ENCODE results near the gene CBFA2T2. TPM values are rescaled to one million over a fixed set of nuclear protein-coding genes. Genes with fewer than 3 reads are reported as not detected.

CBFA2T2 gene
- total and polyA plus RNA-seq, 2 of the 4 experiments (the other 2 are of a cell fraction) = 3.8 to 6.2 TPM

DNA sequence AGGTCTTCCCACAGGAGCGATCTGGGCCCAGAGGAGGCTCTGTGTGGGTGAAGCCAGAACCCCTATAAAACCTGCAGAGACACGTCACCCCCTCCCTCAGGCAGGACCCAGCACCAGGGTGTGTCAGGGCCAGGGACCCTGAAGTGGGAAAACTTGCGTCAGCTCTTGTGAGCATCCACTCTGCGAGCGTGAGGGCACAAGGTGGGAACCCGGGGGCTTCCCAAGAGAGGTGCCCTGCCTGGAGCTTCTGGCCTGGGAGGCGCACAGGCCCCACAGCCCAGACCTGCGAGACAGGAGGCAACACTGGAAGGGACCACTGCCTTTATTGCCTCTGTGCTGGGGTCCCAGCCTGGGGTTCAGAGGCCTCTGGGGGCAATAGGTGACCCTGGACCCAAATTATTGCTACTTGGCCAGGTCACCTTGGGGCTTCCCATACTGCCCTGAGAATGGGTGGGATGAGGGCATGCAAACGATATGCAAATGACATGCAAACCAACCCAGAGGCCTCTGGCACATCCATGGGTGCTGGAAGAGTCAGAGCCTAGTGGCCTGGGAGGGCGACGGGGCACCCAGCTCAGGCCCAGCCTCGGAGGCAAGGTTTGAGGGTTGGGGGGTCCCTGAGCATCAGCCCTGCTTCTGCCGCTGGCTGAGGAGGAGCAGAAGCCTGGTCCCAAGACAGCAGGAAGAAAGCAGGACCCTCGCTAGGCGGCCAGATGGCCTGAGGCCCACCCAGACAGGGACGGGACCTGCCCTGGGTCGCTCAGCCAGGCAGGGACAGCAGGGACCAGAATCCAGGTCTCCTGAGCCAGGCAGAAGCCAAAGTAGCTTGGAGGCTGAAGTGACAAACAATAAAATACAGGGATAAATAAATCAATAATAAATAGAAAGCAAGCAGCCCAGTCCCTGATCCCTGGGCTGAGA, 167.1 kb downstream of the CBFA2T2 start:
- dilution Hi-C loops (cut with HindIII; ENCODE audit: low sequenced_read_pairs, unreplicated experiment) (no loop called here), in situ Hi-C loops (cut with MboI; ENCODE audit: low sequenced_read_pairs) (no loop called here), intact Hi-C loops (cut with micrococcal nuclease) (no loop called here)
- H3K27ac ChIP-seq (ENCODE audit: insufficient read depth, low read length) = no peak overlapping the region
- no peak overlapping the region for H3K4me2 ChIP-seq (ENCODE audit: low read depth, low read length)
- no peak overlapping the region for H3K4me3 ChIP-seq (ENCODE audit: insufficient read depth, low read depth, low read length)
- H2BK15ac ChIP-seq (ENCODE audit: low read depth, low read length) = no peak overlapping the region
- no peak overlapping the region for H3K23ac ChIP-seq (ENCODE audit: low read depth, low read length)
- no peak overlapping the region for H3K18ac ChIP-seq (ENCODE audit: low read depth, low read length)
- H3K36me3 ChIP-seq (ENCODE audit: control insufficient read depth, insufficient read depth, low read length) = peaks cover 19% of the 10 kb centered on the region; the same call in 1 of the 2 replicates
- WGBS, 2 experiments (ENCODE audit: extremely low coverage in 2 of 2, insufficient read length in 1 of 2) = 91% methylated on average over 13 of the region's 17 CpGs; no CpG with 5 or more reads in 1 of the 2 experiments
- no peak overlapping the region for H2AK9ac ChIP-seq (replicated peaks; ENCODE audit: low read depth, low read length, poor library complexity)
- no peak overlapping the region for H4K91ac ChIP-seq (ENCODE audit: insufficient read depth, low read depth, low read length)
- H3K4ac ChIP-seq (ENCODE audit: low read depth, low read length) = no peak overlapping the region
- H3K9me1 ChIP-seq (ENCODE audit: insufficient read depth, low read length) = peaks cover 2% of the 10 kb centered on the region; the same call in 1 of the 2 replicates
- ChIA-PET POLR2A (ENCODE audit: unreplicated experiment) (no interaction called here), CTCF (no interaction called here)
- no peak for ATAC-seq (ENCODE audit: low read depth)
- no peak for DNase-seq
- H3K56ac ChIP-seq (ENCODE audit: extremely low read depth, insufficient read depth, low read length) = no peak overlapping the region
- H3K14ac ChIP-seq (replicated peaks; ENCODE audit: low read depth, low read length) = no peak overlapping the region
- no peak overlapping the region for H4K8ac ChIP-seq (ENCODE audit: low read depth in 2 of 2, low read length in 2 of 2)
- H3K4me1 ChIP-seq (ENCODE audit: control insufficient read depth, insufficient read depth, low read length) = no peaks in the 10 kb centered on the region; the same call in 1 of the 2 replicates
- no peak overlapping the region for H2AFZ ChIP-seq (replicated peaks; ENCODE audit: low read length, poor library complexity)
- no TSS peak for BruUV-seq (replicated peaks)
- no peaks in the 10 kb centered on the region for H3K9me3 ChIP-seq (ENCODE audit: control insufficient read depth, insufficient read depth, low read length)
- H3K79me1 ChIP-seq (ENCODE audit: low read depth in 1 of 2, low read length in 2 of 2) = peaks cover 0 to 5% of the 10 kb centered on the region in 2 experiments; a peak in 2 of 4 replicates
- no peak overlapping the region for H2AK5ac ChIP-seq (ENCODE audit: low read depth, low read length)
- H2BK5ac ChIP-seq (ENCODE audit: low read depth, low read length, poor library complexity, severe bottlenecking) = no peak overlapping the region
- no peak overlapping the region for H4K5ac ChIP-seq (ENCODE audit: low read depth, low read length)
- TF ChIP-seq ELK1 (IDR thresholded peaks at IDR 0.05; ENCODE audit: borderline replicate concordance, low read depth, low read length) (no peak), MAZ (IDR thresholded peaks at IDR 0.05; ENCODE audit: borderline replicate concordance, low read depth, low read length) (no peak), POLR2A (IDR thresholded peaks at IDR 0.05; ENCODE audit: low read depth, low read length) (no peak), CHD1 (IDR thresholded peaks at IDR 0.05; ENCODE audit: low read depth, low read length) (no peak), USF2 (IDR thresholded peaks at IDR 0.05; ENCODE audit: low read depth, low read length) (no peak), CEBPB (IDR thresholded peaks at IDR 0.05; ENCODE audit: low read depth, low read length) (no peak), MXI1 (IDR thresholded peaks at IDR 0.05; ENCODE audit: borderline replicate concordance, low read depth, low read length) (no peak)
- no peak overlapping the region for H2BK20ac ChIP-seq (ENCODE audit: low read depth, low read length)
- no peaks in the 10 kb centered on the region for H3K27me3 ChIP-seq (ENCODE audit: control insufficient read depth, insufficient read depth, low read length)
- no peak overlapping the region for H3K9ac ChIP-seq (ENCODE audit: low read depth, low read length)
- no peak overlapping the region for H2BK120ac ChIP-seq (ENCODE audit: low read depth, low read length)
- H4K20me1 ChIP-seq (ENCODE audit: insufficient read depth, low read length) = no peaks in the 10 kb centered on the region

Data from IMR-90 (cell line).